HepG2 (cell line): ENCODE measurements around the gene BABAM1. TPM values are rescaled to one million over a fixed set of nuclear protein-coding genes. Genes with fewer than 3 reads are reported as not detected.

Experiments
- ATAC-seq: fragments of 200-7000 bp; cut with Tn5 transposase; 3 replicates; pipeline ENCODE4 v1.9.1; 2020; ENCODE audit warnings: mild to moderate bottlenecking, moderate library complexity
- BruUV-seq: library from RNA; stranded (reverse); fragments of 400-500 nt; replicated peaks from 2 replicates; lab custom pipeline; 2021; lab: Mats Ljungman, UMichigan
- CTCF ChIA-PET: fragments of 300-600 bp; formaldehyde crosslinking; extraction: SDS; loops from one replicate; lab custom pipeline; 2021; ENCODE audit warnings: low total read pairs, inconsistent platforms, low intra/inter-chr PET ratio; lab: Yijun Ruan, JAX
- POLR2A ChIA-PET: fragments of 350-600 bp; sonication (Branson Sonifier 250); formaldehyde crosslinking; loops from one replicate; lab custom pipeline; 2020; ENCODE audit warnings: antibody characterized with exemption, inconsistent platforms; lab: Yijun Ruan, JAX
- DNase-seq: peaks from one replicate; pipeline ENCODE4 v3.0.0-alpha.2; 2015; ENCODE audit warnings: low spot score
- FAIRE-seq: peaks from 3 replicates; lab custom pipeline; 2011; peaks lifted over from hg19 to GRCh38; lab: Jason Lieb, UNC
- H2AFZ ChIP-seq: one replicate; pipeline ENCODE4 v1.6.1; 2011; ENCODE audit warnings: low read length, inconsistent platforms
- H3K27ac ChIP-seq: fragments of 300-600 bp; 3 replicates; pipeline ENCODE4 v1.8.0; 2011; ENCODE audit warnings: mixed run types, mild to moderate bottlenecking, mixed read lengths, low read length, inconsistent platforms; ENCODE audit not compliant: insufficient read depth; ENCODE audit errors: extremely low read length
- H3K27me3 ChIP-seq, 2 experiments: fragments of 200-600 bp in 1 of 2; 2 replicates in 1 of 2; 3 replicates in 1 of 2; pipeline versions ENCODE4 v1.6.0 to v1.8.0; 2011; ENCODE audit warnings: low read length in 2 of 2, mild to moderate bottlenecking in 2 of 2, moderate library complexity in 2 of 2, inconsistent platforms in 1 of 2; ENCODE audit not compliant: insufficient read depth in 2 of 2, control insufficient read depth in 1 of 2
- H3K36me3 ChIP-seq, 2 experiments: fragments of 200-600 bp in 1 of 2; replicated peaks in 1 of 2; 2 replicates in 1 of 2; 3 replicates in 1 of 2; pipeline versions ENCODE4 v1.5.1 to v1.8.0; 2011; ENCODE audit warnings: low read length in 2 of 2, inconsistent platforms in 1 of 2; ENCODE audit not compliant: insufficient read depth in 2 of 2, control insufficient read depth in 1 of 2
- H3K4me1 ChIP-seq: 2 replicates; pipeline ENCODE4 v1.5.1; 2012; ENCODE audit warnings: low read length, inconsistent platforms; ENCODE audit not compliant: insufficient read depth
- H3K4me2 ChIP-seq: 2 replicates; pipeline ENCODE4 v1.6.0; 2011; ENCODE audit warnings: low read depth, low read length, inconsistent platforms
- H3K4me3 ChIP-seq, 3 experiments: fragments of 200-600 bp in 1 of 3; sonication (generic), shearing (Covaris generic) in 1 of 3; replicated peaks in 1 of 3; 2 replicates each; pipeline ENCODE4 v1.5.1; 2011 to 2016; ENCODE audit warnings: low read length in 3 of 3, inconsistent platforms in 2 of 3, low read depth in 2 of 3, mild to moderate bottlenecking in 2 of 3, control low read depth in 1 of 3, mixed read lengths in 1 of 3; ENCODE audit not compliant: insufficient read depth in 1 of 3
- H3K79me2 ChIP-seq: one replicate; pipeline ENCODE4 v1.6.1; 2011; ENCODE audit warnings: low read length, inconsistent platforms; ENCODE audit not compliant: insufficient read depth
- H3K9ac ChIP-seq: 2 replicates; pipeline ENCODE4 v1.6.0; 2011; ENCODE audit warnings: mild to moderate bottlenecking, low read depth, low read length, inconsistent platforms; ENCODE audit not compliant: insufficient read depth
- H3K9me3 ChIP-seq: 2 replicates; pipeline ENCODE4 v1.5.1; 2012; ENCODE audit warnings: mild to moderate bottlenecking, low read length
- H4K20me1 ChIP-seq: 2 replicates; pipeline ENCODE4 v1.6.0; 2011; ENCODE audit warnings: inconsistent platforms, mild to moderate bottlenecking, low read length, moderate library complexity; ENCODE audit not compliant: insufficient read depth
- ATRX ChIP-seq: sonication (generic); formaldehyde crosslinking; IDR thresholded peaks from 2 replicates; pipeline ENCODE4 v1.4.0; 2020; ENCODE audit warnings: missing genetic modification reagents, borderline replicate concordance
- CREB1 ChIP-seq, 2 experiments: fragments of 450-650 bp in 1 of 2; IDR thresholded peaks; 2 replicates each; pipeline ENCODE4 v1.6.1; 2016 to 2017; ENCODE audit warnings: control low read depth in 1 of 2, mild to moderate bottlenecking in 1 of 2, missing compliant biosample characterization in 1 of 2, missing genetic modification characterization in 1 of 2
- GTF3A ChIP-seq: sonication (generic); formaldehyde crosslinking; conservative IDR thresholded peaks from 2 replicates; pipeline ENCODE4 v1.4.0; 2020; ENCODE audit warnings: mild to moderate bottlenecking, missing genetic modification reagents
- HOXA7 ChIP-seq: sonication (generic); formaldehyde crosslinking; IDR thresholded peaks from 2 replicates; pipeline ENCODE4 v1.8.1; 2022; ENCODE audit warnings: mild to moderate bottlenecking, missing genetic modification reagents, moderate library complexity
- IRF9 ChIP-seq: sonication (generic); formaldehyde crosslinking; IDR thresholded peaks from 2 replicates; pipeline ENCODE4 v1.8.0; 2022; ENCODE audit warnings: missing genetic modification reagents, mild to moderate bottlenecking, borderline replicate concordance
- NBN ChIP-seq: fragments of 450-650 bp; conservative IDR thresholded peaks from 2 replicates; pipeline ENCODE4 v1.6.1; 2017
- NCOR1 ChIP-seq: fragments of 200-600 bp; sonication (generic); IDR thresholded peaks from 2 replicates; pipeline ENCODE4 v1.7.0; 2017; ENCODE audit warnings: antibody characterized with exemption, low read length, borderline replicate concordance
- PAXIP1 ChIP-seq: sonication (generic); formaldehyde crosslinking; conservative IDR thresholded peaks from 2 replicates; pipeline ENCODE4 v1.4.0; 2020; ENCODE audit warnings: mild to moderate bottlenecking, missing genetic modification reagents, moderate library complexity
- PHF8 ChIP-seq: sonication (generic); formaldehyde crosslinking; IDR thresholded peaks from 2 replicates; pipeline ENCODE4 v1.5.0; 2020; ENCODE audit warnings: missing genetic modification reagents
- SKI ChIP-seq: fragments of 450-650 bp; IDR thresholded peaks from one replicate; pipeline ENCODE4 v1.6.1; 2018; ENCODE audit warnings: mild to moderate bottlenecking; ENCODE audit not compliant: partially characterized antibody
- TBX3 ChIP-seq: fragments of 450-650 bp; IDR thresholded peaks from 2 replicates; pipeline ENCODE4 v1.6.1; 2017; ENCODE audit warnings: antibody characterized with exemption, mild to moderate bottlenecking, inconsistent platforms, borderline replicate concordance
- YY1 ChIP-seq: IDR thresholded peaks from 2 replicates; pipeline ENCODE4 v1.6.1; 2011; ENCODE audit warnings: low read length, low read depth, moderate library complexity, mild to moderate bottlenecking; ENCODE audit not compliant: insufficient read depth, insufficient replicate concordance
- ZFP90 ChIP-seq: sonication (generic); formaldehyde crosslinking; IDR thresholded peaks from 2 replicates; pipeline ENCODE4 v1.8.0; 2022; ENCODE audit warnings: missing genetic modification reagents, mild to moderate bottlenecking, inconsistent platforms, borderline replicate concordance
- ZKSCAN1 ChIP-seq: fragments of 150-350 bp; IDR thresholded peaks from 2 replicates; pipeline ENCODE4 v1.6.1; 2014; ENCODE audit warnings: low read length
- ZNF451 ChIP-seq: sonication (generic); formaldehyde crosslinking; IDR thresholded peaks from 2 replicates; pipeline ENCODE4 v1.5.0; 2020; ENCODE audit warnings: mild to moderate bottlenecking, missing genetic modification reagents
- ZNF605 ChIP-seq: sonication (generic); formaldehyde crosslinking; IDR thresholded peaks from 2 replicates; pipeline ENCODE4 v1.8.0; 2022; ENCODE audit warnings: mild to moderate bottlenecking, missing genetic modification reagents
- ZNF784 ChIP-seq: sonication (generic); formaldehyde crosslinking; IDR thresholded peaks from 2 replicates; pipeline ENCODE4 v1.5.1; 2020; ENCODE audit warnings: missing genetic modification reagents, mild to moderate bottlenecking, borderline replicate concordance
- WGBS: methylation state at CpG from one replicate; pipeline ENCODE4 v1.1.6; 2017; ENCODE audit warnings: low lambda C conversion rate; 5-methylcytosine and 5-hydroxymethylcytosine counted together
- in situ Hi-C: cut with HindIII; loops from 2 replicates; pipeline ENCODE4 v1.10.0; 2017; ENCODE audit warnings: low pct_unique_long_range_greater_than_20kb; ENCODE audit not compliant: extremely low pct_ligation_motif_present
- intact Hi-C: fragments of 100-400 bp; cut with micrococcal nuclease; formaldehyde crosslinking; loops from one replicate; pipeline ENCODE4 v1.10.0; 2022; ENCODE audit not compliant: unreplicated experiment
- polyA plus RNA-seq, 8 experiments: library from polyadenylated mRNA; depleted of rRNA in 3 of 8; stranded (reverse) in 7 of 8; unstranded in 1 of 8; fragments of >200 nt; fragmentation: Illumina TruSeq in 4 of 8; extraction: Trizol in 4 of 8; gene quantifications; 2 replicates each; pipeline versions ENCODE4 v1.2.1 to v1.2.3, GENCODE V29; 2011 to 2016; ENCODE audit warnings: low read depth in 4 of 8, missing spikeins in 1 of 8, mixed read lengths in 1 of 8; ENCODE audit not compliant: insufficient read depth in 1 of 8
- total RNA-seq, 5 experiments: library from RNA; depleted of rRNA; stranded (reverse); fragments of >200 nt; fragmentation: Illumina TruSeq; extraction: Trizol; gene quantifications; 2 replicates each; pipeline ENCODE4 v1.2.3, GENCODE V29; 2016; ENCODE audit warnings: low read depth in 1 of 5

The BABAM1 gene
- total and polyA plus RNA-seq, 2 of the 13 experiments (the other 11 are each of a cell fraction or from before 2014, with no cell fraction given): 70.0 to 82.0 TPM

- CTCF ChIA-PET: interaction anchor here (0.6 to 1.2 kb wide), 2 partner anchors 35 to 129 kb away, joined by 3 to 4 read pairs; no protein-coding TSS in a partner anchor
- Histone ChIP-seq H3K9me3 (no peaks in the 10 kb centered on the region), H3K4me2 (peak within 1 kb of the TSS; percentile 77), H3K36me3 (peaks cover 3 to 8% of the 10 kb centered on the region in 2 experiments; a peak in 3 of 5 replicates), H3K27me3 (no peaks in the 10 kb centered on the region; a peak in 1 of 5 replicates), H3K9ac (peak within 1 kb of the TSS; percentile 90), H4K20me1 (no peaks in the 10 kb centered on the region), H3K4me3 (peak within 1 kb of the TSS; percentile 68 to 80 (median 79)), H3K79me2 (peaks cover 13% of the 10 kb centered on the region), H3K27ac (peak within 1 kb of the TSS; percentile 94), H3K4me1 (peaks cover 23% of the 10 kb centered on the region), H2AFZ (no peak within 1 kb of the TSS)
- WGBS: 10% methylated on average over 2 of the region's 90 CpGs
- intact Hi-C loops (loop anchor here (2.0 to 5.0 kb wide), 2 partner anchors 21 to 41 kb away; partner anchors contain the start of gene BABAM1), in situ Hi-C loops (no loop called here)
- DNase-seq (peak; percentile 95), FAIRE-seq (peak; percentile 89), ATAC-seq (peak; percentile 92)
- POLR2A ChIA-PET: interaction anchor here (0.7 to 8.5 kb wide), 21 partner anchors 9 to 150 kb away, joined by 3 to 178 read pairs (median 4); partner anchors contain the start of genes ABHD8, BABAM1, DDA1 and MRPL34
- no TSS peak for BruUV-seq
- TF ChIP-seq ZNF605 (CRISPR knock-in tag) (0 out of 2 replicates have a peak, but pooled peaks have one; percentile 45), TBX3 (no peak), IRF9 (CRISPR knock-in tag) (0 out of 2 replicates have a peak, but pooled peaks have one; percentile 47), SKI (peak; percentile 87), ZFP90 (CRISPR knock-in tag) (peak; percentile 37; the same call in 1 of the 2 replicates), NCOR1 (peak; percentile 73; the same call in 1 of the 2 replicates), PAXIP1 (peak; percentile 66; the same call in 1 of the 2 replicates), CREB1 (IDR thresholded peaks at IDR 0.05) (peak; percentile 86), CREB1 (CRISPR knock-in tag; IDR thresholded peaks at IDR 0.05) (peak; percentile 86), YY1 (peak; percentile 42), PHF8 (CRISPR knock-in tag) (peak; percentile 84), ZNF784 (CRISPR knock-in tag) (peak; percentile 65; the same call in 1 of the 2 replicates), HOXA7 (no peak), ZKSCAN1 (no peak), ZNF451 (CRISPR knock-in tag) (no peak), NBN (no peak), GTF3A (CRISPR knock-in tag) (no peak), ATRX (CRISPR knock-in tag) (no peak)
Observed at GRCh38 chr19:17226002-17226933, 41.0 kb upstream of the BABAM1 start, which contains the start of gene OCEL1. Gene OCEL1 (plus strand): TSS chr19:17226226. CDS start chr19:17226248, 22 bp downstream.
